Aorta (tissue), 5 donors: ENCODE results near the gene LRRTM3. TPM values are rescaled to one million over a fixed set of nuclear protein-coding genes. Genes with fewer than 3 reads are reported as not detected.

ENCODE experiments used
- ATAC-seq: fragments of 200-7000 bp; cut with Tn5 transposase; one replicate; pipeline ENCODE4 v1.9.1; 2022; ENCODE audit warnings: moderate library complexity; ENCODE audit not compliant: low FRiP score
- DNase-seq, 2 donors: peaks; one replicate each; pipeline ENCODE4 v3.0.0-alpha.2; 2020
- H3K27ac ChIP-seq, 2 donors: one replicate each; pipeline ENCODE4 v1.5.1; 2013; ENCODE audit warnings: low read length in 2 of 2, mild to moderate bottlenecking in 2 of 2, moderate library complexity in 2 of 2, control low read depth in 1 of 2, inconsistent platforms in 1 of 2, low read depth in 1 of 2
- H3K27me3 ChIP-seq, 2 donors: one replicate each; pipeline ENCODE4 v1.6.1; 2013; ENCODE audit warnings: control low read depth in 1 of 2, low read length in 1 of 2, mild to moderate bottlenecking in 1 of 2, moderate library complexity in 1 of 2; ENCODE audit not compliant: insufficient read depth in 2 of 2, control insufficient read depth in 1 of 2
- H3K36me3 ChIP-seq, 2 donors: one replicate each; pipeline ENCODE4 v1.6.1; 2013; ENCODE audit warnings: control low read depth in 1 of 2, low read length in 1 of 2, mild to moderate bottlenecking in 1 of 2; ENCODE audit not compliant: insufficient read depth in 2 of 2, control insufficient read depth in 1 of 2
- H3K4me1 ChIP-seq, 2 donors: one replicate each; pipeline ENCODE4 v1.6.1; 2013; ENCODE audit warnings: low read length in 2 of 2, control low read depth in 1 of 2, mild to moderate bottlenecking in 1 of 2, moderate library complexity in 1 of 2; ENCODE audit not compliant: insufficient read depth in 2 of 2, control insufficient read depth in 1 of 2
- H3K4me3 ChIP-seq, 2 donors: one replicate each; pipeline ENCODE4 v1.5.1; 2013; ENCODE audit warnings: low read length in 2 of 2, control low read depth in 1 of 2, mild to moderate bottlenecking in 1 of 2
- H3K9me3 ChIP-seq: one replicate; pipeline ENCODE4 v1.6.1; 2013; ENCODE audit warnings: mild to moderate bottlenecking, low read length; ENCODE audit not compliant: control insufficient read depth
- WGBS, 2 donors: extraction: QIAGEN DNeasy Blood & Tissue Kit; methylation state at CpG; one replicate each; pipeline ENCODE4 v1.1.7; 2013; 5-methylcytosine and 5-hydroxymethylcytosine counted together
- intact Hi-C, 2 donors: fragments of 100-400 bp; cut with DNase I; formaldehyde crosslinking; loops; one replicate each; pipeline versions ENCODE4 v1.14.2 to v1.15.0; 2022
- polyA plus RNA-seq, 2 donors: library from polyadenylated mRNA; stranded (reverse); fragments of 200-250 nt; gene quantifications; one replicate each; pipeline ENCODE4 v1.2.3, GENCODE V29; 2013
- total RNA-seq, 2 donors: library from RNA; stranded (reverse); fragmentation: NEBNext Ultra II Directional; extraction: Animal tissue kit (Norgen Biotek cat#: 25700); gene quantifications; one replicate each; pipeline ENCODE4 v1.2.1, GENCODE V29; 2021
- donor health status: healthy with polysubstance abuse.
- donor health status: Bipolar disorder and iron deficiency.
- donor health status: DM: no; HTN: no; CAD: no.
- donor health status: DM: no; HTN: no; CAD: no.
- donor health status: DM: yes; HTN: yes; CAD: no.

LRRTM3 gene
- total and polyA plus RNA-seq, 4 donors, result 0.06 to 0.93 TPM; not detected in 2

DNA sequence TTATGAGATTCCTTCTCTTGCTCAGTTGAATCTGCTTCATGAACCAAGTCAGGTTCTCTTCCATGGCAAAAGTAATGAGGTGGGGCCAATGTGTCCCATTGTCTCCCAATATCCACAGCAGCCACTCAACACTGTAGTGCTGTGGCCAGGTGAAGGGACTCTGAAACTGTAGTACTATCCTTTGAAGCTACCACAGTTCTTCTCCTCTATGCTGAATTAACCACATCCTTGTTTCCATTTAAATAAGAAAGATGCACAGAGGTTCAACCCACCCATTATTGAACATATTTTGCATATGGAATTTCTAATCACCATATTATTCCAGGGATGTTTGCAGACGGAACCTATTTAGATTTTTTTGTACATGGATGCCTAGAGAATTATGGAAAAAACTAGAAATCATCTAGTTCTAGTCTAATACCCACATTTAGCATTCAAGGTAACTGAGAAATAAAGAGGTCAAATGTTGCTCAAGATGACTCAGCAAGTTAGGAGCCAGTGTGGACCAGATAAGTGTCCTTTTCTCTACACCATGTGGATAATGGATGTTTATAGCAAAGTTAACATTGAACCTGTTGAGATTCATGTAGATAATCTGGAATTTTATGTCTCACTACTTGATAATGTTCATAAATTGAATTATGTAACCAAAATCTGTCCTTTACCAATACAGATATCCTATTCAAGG lies 64.5 kb downstream of the LRRTM3 start:
- no peak for ATAC-seq
- Histone ChIP-seq H3K9me3 (no peaks in the 10 kb centered on the region), H3K36me3 (no peaks in the 10 kb centered on the region), H3K4me1 (no peaks in the 10 kb centered on the region), H3K27ac (no peak overlapping the region), H3K27me3 (no peaks in the 10 kb centered on the region), H3K4me3 (no peak overlapping the region)
- no peak for DNase-seq
- intact Hi-C loops, result no loop called here
- 89 to 94% methylated on average over 1 of the region's 1 CpG for WGBS, 2 donors

DNA sequence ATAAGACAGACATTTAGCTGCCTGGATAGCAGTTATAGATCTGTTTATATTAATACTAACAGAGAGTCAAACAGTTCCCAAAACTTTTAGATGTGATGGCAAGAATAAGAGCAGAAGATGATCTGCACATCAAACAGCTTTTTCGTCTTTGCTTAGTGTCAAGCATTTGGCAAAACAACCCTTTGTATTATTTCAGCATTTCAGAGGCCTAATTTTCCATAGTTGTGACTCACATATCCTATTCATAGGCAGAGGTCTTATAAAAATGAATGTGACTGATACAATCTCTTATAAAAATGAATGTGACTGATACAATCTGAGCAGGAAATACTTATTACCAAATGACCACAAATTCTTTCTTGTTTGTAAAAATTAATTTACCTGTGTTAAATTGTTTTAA lies 71.2 kb downstream of the LRRTM3 start:
- H3K9me3 ChIP-seq, result no peaks in the 10 kb centered on the region
- H3K36me3 ChIP-seq, result no peaks in the 10 kb centered on the region
- intact Hi-C loops, result no loop called here
- H3K4me3 ChIP-seq, result no peak overlapping the region
- no peaks in the 10 kb centered on the region for H3K27me3 ChIP-seq
- 23 to 33% methylated on average over 1 of the region's 1 CpG for WGBS, 2 donors
- ATAC-seq (no peak), DNase-seq (no peak)
- H3K27ac ChIP-seq, result no peak overlapping the region
- peaks cover 0 to 4% of the 10 kb centered on the region in 2 donors for H3K4me1 ChIP-seq

DNA sequence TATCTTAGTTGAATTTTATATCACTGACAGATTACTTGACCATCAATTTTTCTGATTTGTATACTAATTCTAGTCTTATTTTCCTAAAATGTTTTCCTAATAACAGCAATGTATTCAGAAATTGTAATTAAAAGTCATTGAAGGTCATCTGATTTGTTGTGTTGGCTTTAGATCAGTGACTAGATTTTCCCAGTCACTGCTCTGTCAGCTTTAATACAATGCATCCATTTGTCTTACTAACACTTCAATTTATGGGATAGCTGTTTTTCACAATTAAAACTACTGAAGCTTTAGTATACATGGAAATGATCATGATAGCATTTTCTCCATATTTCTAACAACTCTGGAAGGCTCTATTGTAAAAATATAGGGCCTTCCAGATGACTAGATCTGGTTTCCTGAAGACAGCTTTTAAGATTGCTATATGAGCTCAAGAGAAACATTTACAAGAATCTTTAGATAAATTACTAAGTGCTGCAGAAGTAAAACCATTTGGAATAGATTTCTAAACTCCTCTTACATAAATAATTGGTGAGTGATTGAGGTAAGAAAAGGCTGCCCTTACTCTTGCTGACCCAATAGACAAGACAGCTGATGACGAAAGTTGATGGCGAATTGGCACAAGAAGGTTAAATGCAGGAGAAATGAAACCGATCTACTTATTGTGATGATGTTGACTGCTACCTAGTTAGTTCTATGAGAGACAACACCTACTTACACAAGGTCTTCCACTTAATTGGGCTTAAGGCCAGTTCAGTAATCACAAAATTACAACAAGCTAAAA lies 74.1 kb downstream of the LRRTM3 start:
- Histone ChIP-seq H3K27me3 (no peaks in the 10 kb centered on the region), H3K4me3 (no peak overlapping the region), H3K9me3 (no peaks in the 10 kb centered on the region), H3K4me1 (peaks cover 0 to 4% of the 10 kb centered on the region in 2 donors), H3K36me3 (no peaks in the 10 kb centered on the region), H3K27ac (no peak overlapping the region)
- DNase-seq, result no peak
- intact Hi-C loops, result no loop called here
- WGBS, 2 donors, result 87 to 96% methylated on average over 3 of the region's 3 CpGs
- no peak for ATAC-seq

DNA sequence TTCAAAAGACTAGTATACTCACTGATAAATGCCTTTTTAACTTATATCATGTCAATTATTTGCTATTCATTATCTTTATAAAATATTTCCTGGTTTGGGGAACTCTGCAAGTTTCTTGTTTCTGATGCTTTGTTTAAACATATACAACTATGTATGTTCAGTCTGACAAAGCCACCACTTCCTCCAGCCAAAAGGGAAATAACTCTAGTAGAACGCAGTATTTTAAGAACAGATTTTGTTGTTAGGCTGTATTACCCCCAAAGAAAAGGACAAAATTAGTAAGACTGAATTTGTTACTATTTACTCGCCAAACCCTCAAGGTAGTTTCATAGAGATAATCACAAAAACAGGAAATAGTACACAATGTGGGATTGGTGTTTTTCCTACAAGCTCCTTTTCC lies 78.9 kb downstream of the LRRTM3 start:
- H3K4me3 ChIP-seq, result no peak overlapping the region
- 91 to 93% methylated on average over 2 of the region's 2 CpGs for WGBS, 2 donors
- intact Hi-C loops, result no loop called here
- ATAC-seq (no peak), DNase-seq (no peak)
- peaks cover 0 to 4% of the 10 kb centered on the region in 2 donors for H3K4me1 ChIP-seq
- H3K9me3 ChIP-seq, result no peaks in the 10 kb centered on the region
- H3K36me3 ChIP-seq, result no peaks in the 10 kb centered on the region
- no peak overlapping the region for H3K27ac ChIP-seq
- H3K27me3 ChIP-seq, result no peaks in the 10 kb centered on the region

DNA sequence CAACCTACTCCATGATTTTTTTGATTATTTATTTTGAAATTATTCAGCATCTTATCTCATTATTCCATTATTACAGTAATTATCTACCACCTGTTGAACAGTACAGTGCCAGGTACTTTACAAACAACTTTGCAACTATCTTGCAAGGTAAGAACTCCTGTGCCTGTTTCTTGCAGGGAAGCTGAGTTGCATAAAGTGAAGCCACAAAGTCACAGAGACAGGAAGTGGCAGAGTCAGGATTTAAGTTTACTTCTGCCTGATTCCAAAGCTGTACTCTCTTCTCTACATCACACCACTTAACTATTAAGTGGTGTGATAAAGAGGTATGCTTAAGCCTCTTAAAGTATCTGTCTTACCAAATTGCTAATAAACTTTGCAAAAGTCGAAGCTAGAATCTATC lies 80.1 kb downstream of the LRRTM3 start:
- Histone ChIP-seq H3K4me3 (no peak overlapping the region), H3K4me1 (peaks cover 0 to 2% of the 10 kb centered on the region in 2 donors), H3K36me3 (no peaks in the 10 kb centered on the region), H3K27ac (no peak overlapping the region), H3K27me3 (no peaks in the 10 kb centered on the region), H3K9me3 (no peaks in the 10 kb centered on the region)
- intact Hi-C loops, result no loop called here
- DNase-seq, result no peak
- no peak for ATAC-seq
- 83 to 91% methylated on average over 1 of the region's 1 CpG for WGBS, 2 donors

DNA sequence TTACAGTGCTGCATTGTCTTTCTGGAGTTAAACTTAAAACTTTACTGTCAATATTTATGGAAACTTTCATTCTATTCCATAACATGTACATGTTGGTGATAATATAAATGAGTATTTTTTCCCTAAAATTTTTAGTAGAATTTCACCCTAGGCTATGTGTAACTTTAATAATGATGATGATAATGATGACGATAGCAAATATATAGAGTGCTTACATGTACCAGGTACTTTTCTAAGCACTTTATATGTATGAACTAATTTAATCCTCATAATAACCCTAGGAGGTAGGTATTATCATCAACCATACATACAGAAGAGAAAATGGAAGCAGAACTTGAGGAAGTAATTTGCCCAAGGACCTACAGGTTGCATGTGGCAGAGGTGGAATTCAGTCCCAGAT lies 85.6 kb downstream of the LRRTM3 start:
- Histone ChIP-seq H3K27ac (no peak overlapping the region), H3K36me3 (no peaks in the 10 kb centered on the region), H3K27me3 (no peaks in the 10 kb centered on the region), H3K4me1 (no peaks in the 10 kb centered on the region), H3K9me3 (no peaks in the 10 kb centered on the region), H3K4me3 (no peak overlapping the region)
- WGBS, 2 donors, result 95 to 98% methylated on average over 1 of the region's 1 CpG
- intact Hi-C loops, result no loop called here
- ATAC-seq (no peak), DNase-seq (no peak)

DNA sequence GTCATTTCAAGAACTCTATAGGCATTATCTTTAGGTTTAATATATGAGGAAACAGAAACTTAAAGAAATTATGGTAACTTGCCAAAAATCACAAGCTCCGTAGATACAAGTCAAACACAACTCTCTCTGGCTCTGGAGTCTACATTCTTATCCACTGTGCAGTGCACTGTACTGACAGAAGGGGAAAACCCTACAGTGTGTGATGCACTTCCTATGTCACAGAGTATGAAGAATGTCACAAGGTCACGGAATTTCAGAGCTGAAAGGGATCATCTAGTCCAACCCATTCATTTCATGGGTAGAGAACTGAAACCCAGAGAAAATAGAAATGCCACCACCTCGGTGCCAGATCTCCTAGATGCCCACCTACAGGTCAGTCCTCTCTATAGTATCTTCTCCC lies 86.1 kb downstream of the LRRTM3 start:
- intact Hi-C loops, result no loop called here
- 44 to 61% methylated on average over 3 of the region's 3 CpGs for WGBS, 2 donors
- DNase-seq, result no peak

DNA sequence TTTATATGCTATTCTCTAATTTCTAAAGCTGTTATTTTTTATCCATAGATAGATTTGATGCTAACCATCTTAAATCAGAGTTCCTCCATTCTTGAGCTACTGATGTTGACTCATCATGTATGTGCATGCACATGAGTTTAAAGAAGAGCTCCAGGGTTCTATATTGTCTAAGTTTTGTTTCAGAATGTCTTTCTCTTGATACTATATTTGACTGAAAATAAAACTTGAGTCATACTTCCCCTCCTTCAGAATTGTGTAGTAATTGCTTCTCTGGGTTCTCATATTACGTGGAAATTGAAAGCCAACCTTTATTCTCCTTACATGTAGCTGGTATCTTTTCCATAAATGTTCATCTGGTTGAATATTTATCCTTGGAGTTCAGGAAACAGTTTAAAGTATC lies 89.4 kb downstream of the LRRTM3 start:
- Histone ChIP-seq H3K4me3 (no peak overlapping the region), H3K9me3 (no peaks in the 10 kb centered on the region), H3K27me3 (no peaks in the 10 kb centered on the region), H3K27ac (no peak overlapping the region), H3K36me3 (no peaks in the 10 kb centered on the region), H3K4me1 (no peaks in the 10 kb centered on the region)
- intact Hi-C loops, result no loop called here
- DNase-seq (no peak), ATAC-seq (no peak)
- 72 to 80% methylated on average over 1 of the region's 1 CpG for WGBS, 2 donors

More for the DNA sequence above, 86.1 kb downstream of the LRRTM3 start:
- no peak for ATAC-seq
- Histone ChIP-seq H3K4me1 (no peaks in the 10 kb centered on the region), H3K27me3 (no peaks in the 10 kb centered on the region), H3K9me3 (no peaks in the 10 kb centered on the region), H3K36me3 (no peaks in the 10 kb centered on the region), H3K27ac (no peak overlapping the region), H3K4me3 (no peak overlapping the region)

DNA sequence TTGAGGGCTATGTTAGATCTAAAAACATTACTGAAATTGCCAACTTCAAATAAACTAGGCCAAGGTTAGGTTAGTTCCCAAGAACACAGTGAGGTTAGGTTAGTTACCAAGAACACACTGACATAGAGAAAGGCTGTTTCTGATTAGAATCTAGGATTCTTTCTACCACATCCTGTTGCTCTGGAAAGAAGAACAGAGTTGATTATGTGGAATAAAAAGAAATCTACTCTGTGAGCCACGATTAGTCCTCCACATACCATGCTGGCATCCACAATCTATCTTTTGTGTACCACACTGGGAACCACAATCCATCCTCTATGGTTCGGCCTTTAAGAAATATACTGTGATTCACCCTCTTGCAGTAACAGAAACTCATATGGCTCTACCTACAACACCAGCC lies 91.4 kb downstream of the LRRTM3 start:
- H3K27me3 ChIP-seq, result no peaks in the 10 kb centered on the region
- no peak overlapping the region for H3K4me3 ChIP-seq
- 91 to 94% methylated on average over 2 of the region's 2 CpGs for WGBS, 2 donors
- H3K36me3 ChIP-seq, result no peaks in the 10 kb centered on the region
- H3K9me3 ChIP-seq, result no peaks in the 10 kb centered on the region
- intact Hi-C loops, result no loop called here
- no peak for DNase-seq
- H3K4me1 ChIP-seq, result no peaks in the 10 kb centered on the region
- ATAC-seq, result no peak
- no peak overlapping the region for H3K27ac ChIP-seq
